ENCODE data around the gene NUFIP1.
A peak's percentile ranks its signal among the peaks of the same experiment; 100 is the strongest.

GRCh38 chr13:44932850-44933251, 56.4 kb downstream of the NUFIP1 start:
- TF ChIP-seq EZH2 (IDR thresholded peaks at IDR 0.05; ENCODE audit: borderline replicate concordance, low read depth, low read length, severe bottlenecking) (no peak), MYC (IDR thresholded peaks at IDR 0.05; ENCODE audit: low read depth, low read length) (no peak), CTCF (IDR thresholded peaks at IDR 0.05; ENCODE audit: extremely low read depth in 1 of 2, insufficient read depth in 1 of 2, low read depth in 1 of 2, low read length in 2 of 2) (no peak), JUN (IDR thresholded peaks at IDR 0.05; ENCODE audit: borderline replicate concordance, insufficient read depth, insufficient read length, low read depth) (peak; percentile 82), POLR2A (IDR thresholded peaks at IDR 0.05; ENCODE audit: low read depth, low read length) (no peak)

Data from endothelial cell of umbilical vein (primary cell).